Measurements from ENCODE around the gene GCK. TPM values are rescaled to one million over a fixed set of nuclear protein-coding genes. Genes with fewer than 3 reads are reported as not detected.
A peak's percentile ranks its signal among the peaks of the same experiment; 100 is the strongest.

Gene GCK
- polyA plus RNA-seq, 1 of the 3 experiments (the other 2 are of a cell fraction), result 1.6 TPM

DNA sequence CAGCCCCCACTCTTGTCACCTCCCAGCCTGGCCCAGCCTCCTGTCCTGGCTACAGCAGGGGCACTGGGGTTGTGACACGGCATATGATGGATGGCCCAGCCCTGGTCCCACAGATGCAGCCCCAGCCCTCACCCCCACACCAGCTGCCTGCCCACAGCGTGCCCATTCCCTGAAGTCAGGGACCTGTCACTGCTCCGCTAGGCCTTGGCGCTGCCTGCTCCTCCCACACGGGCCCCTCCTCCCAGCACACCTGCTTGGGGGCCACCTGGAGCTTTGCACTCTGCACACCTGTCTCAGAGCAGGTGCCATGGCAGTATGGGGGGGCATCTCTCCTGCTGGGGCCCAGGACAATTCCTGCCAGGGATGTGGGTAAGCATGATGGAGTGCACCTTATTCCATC, 3.5 kb downstream of the GCK start (continued):
- TF ChIP-seq, protein P1, sequence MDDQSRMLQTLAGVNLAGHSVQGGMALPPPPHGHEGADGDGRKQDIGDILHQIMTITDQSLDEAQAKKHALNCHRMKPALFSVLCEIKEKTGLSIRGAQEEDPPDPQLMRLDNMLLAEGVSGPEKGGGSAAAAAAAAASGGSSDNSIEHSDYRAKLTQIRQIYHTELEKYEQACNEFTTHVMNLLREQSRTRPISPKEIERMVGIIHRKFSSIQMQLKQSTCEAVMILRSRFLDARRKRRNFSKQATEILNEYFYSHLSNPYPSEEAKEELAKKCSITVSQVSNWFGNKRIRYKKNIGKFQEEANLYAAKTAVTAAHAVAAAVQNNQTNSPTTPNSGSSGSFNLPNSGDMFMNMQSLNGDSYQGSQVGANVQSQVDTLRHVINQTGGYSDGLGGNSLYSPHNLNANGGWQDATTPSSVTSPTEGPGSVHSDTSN (IDR thresholded peaks at IDR 0.05), result no peak
- no peak for TF ChIP-seq MXI1 (IDR thresholded peaks at IDR 0.05; ENCODE audit: low read depth, low read length)
- TF ChIP-seq SIN3A (IDR thresholded peaks at IDR 0.05; ENCODE audit: borderline replicate concordance, low read depth, low read length), result no peak
- TF ChIP-seq, protein P2, sequence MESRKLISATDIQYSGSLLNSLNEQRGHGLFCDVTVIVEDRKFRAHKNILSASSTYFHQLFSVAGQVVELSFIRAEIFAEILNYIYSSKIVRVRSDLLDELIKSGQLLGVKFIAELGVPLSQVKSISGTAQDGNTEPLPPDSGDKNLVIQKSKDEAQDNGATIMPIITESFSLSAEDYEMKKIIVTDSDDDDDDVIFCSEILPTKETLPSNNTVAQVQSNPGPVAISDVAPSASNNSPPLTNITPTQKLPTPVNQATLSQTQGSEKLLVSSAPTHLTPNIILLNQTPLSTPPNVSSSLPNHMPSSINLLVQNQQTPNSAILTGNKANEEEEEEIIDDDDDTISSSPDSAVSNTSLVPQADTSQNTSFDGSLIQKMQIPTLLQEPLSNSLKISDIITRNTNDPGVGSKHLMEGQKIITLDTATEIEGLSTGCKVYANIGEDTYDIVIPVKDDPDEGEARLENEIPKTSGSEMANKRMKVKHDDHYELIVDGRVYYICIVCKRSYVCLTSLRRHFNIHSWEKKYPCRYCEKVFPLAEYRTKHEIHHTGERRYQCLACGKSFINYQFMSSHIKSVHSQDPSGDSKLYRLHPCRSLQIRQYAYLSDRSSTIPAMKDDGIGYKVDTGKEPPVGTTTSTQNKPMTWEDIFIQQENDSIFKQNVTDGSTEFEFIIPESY (IDR thresholded peaks at IDR 0.05; ENCODE audit: borderline replicate concordance, low read depth), result no peak
- TF ChIP-seq ELF1 (IDR thresholded peaks at IDR 0.05), result no peak

DNA sequence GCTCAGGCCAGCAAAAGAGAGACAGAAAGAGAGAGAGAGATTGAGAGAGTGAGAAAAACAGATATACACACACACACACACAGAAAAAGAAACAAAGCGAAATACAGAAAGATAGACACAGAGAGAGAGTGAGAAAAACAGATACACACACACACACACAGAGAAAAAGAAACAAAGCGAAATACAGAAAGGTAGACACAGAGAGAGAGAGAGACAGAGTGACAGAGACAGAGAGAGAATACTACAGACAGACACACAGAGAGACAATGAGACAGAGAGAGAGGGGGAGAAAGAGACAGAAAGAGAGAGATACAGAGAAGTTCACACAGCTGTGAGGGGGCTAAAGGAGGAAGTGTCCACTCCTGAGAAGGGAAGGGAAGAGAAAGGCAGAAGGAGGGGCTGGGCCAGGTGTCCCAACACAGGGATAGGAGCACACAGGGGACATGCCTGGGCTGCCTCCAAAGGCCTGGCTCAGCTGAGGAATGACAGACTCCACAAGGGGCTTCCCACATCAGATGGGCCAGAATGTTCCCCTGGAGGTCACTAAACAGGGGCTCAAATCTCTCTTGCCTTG, 4.3 kb downstream of the GCK start:
- Histone ChIP-seq H3K9me2 (no peaks in the 10 kb centered on the region), H3K4me2 (peak overlapping the region; percentile 52), H2AFZ (ENCODE audit: low read depth) (peak overlapping the region; percentile 61), H3K36me3 (replicated peaks in 1 of 2; ENCODE audit: control insufficient read depth in 1 of 2, insufficient read depth in 2 of 2, low read length in 1 of 2) (no peaks in the 10 kb centered on the region), H3K79me2 (ENCODE audit: insufficient read depth) (no peaks in the 10 kb centered on the region), H4K20me1 (ENCODE audit: insufficient read depth) (no peaks in the 10 kb centered on the region), H3K4me3 (ENCODE audit: low read depth in 2 of 2, low read length in 1 of 2) (no peak overlapping the region), H3F3A (replicated peaks; ENCODE audit: insufficient read depth) (peaks cover 4% of the 10 kb centered on the region), H3K4me1 (ENCODE audit: control insufficient read depth in 1 of 2, insufficient read depth in 2 of 2, low read depth in 1 of 2, low read length in 1 of 2) (peaks cover 0 to 11% of the 10 kb centered on the region in 2 experiments; a peak in 2 of 4 replicates), H3K27me3 (ENCODE audit: insufficient read depth) (no peaks in the 10 kb centered on the region), H3K27ac (ENCODE audit: low read depth in 2 of 2, low read length in 1 of 2) (peak overlapping the region in 1 of 2 experiments; percentile 62; a peak in 2 of 4 replicates), H3K9me3 (no peaks in the 10 kb centered on the region), H3K9ac (peak overlapping the region; percentile 34; the same call in 1 of the 2 replicates)
- POLR2A ChIA-PET, result no interaction called here
- TF ChIP-seq MEF2A (IDR thresholded peaks at IDR 0.05; ENCODE audit: borderline replicate concordance, low read depth) (no peak), CHD2 (IDR thresholded peaks at IDR 0.05; ENCODE audit: low read length, partially characterized antibody) (no peak), MXI1 (IDR thresholded peaks at IDR 0.05; ENCODE audit: low read depth, low read length) (no peak), FOXM1 (IDR thresholded peaks at IDR 0.05; ENCODE audit: low read depth) (no peak), POLR2AphosphoS5 (IDR thresholded peaks at IDR 0.05; ENCODE audit: low read depth, low read length) (no peak), SMC3 (IDR thresholded peaks at IDR 0.05; ENCODE audit: low read depth, low read length) (no peak), NFIC (IDR thresholded peaks at IDR 0.05; ENCODE audit: borderline replicate concordance) (no peak), RXRA (IDR thresholded peaks at IDR 0.05; ENCODE audit: borderline replicate concordance, low read depth) (no peak), EP300 (IDR thresholded peaks at IDR 0.05; ENCODE audit: borderline replicate concordance in 1 of 2, low read depth in 1 of 2, low read length in 1 of 2) (no peak)
- TF ChIP-seq, protein P1 (IDR thresholded peaks at IDR 0.05), result no peak
- TF ChIP-seq, protein P3, sequence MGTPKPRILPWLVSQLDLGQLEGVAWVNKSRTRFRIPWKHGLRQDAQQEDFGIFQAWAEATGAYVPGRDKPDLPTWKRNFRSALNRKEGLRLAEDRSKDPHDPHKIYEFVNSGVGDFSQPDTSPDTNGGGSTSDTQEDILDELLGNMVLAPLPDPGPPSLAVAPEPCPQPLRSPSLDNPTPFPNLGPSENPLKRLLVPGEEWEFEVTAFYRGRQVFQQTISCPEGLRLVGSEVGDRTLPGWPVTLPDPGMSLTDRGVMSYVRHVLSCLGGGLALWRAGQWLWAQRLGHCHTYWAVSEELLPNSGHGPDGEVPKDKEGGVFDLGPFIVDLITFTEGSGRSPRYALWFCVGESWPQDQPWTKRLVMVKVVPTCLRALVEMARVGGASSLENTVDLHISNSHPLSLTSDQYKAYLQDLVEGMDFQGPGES (IDR thresholded peaks at IDR 0.05; ENCODE audit: low read depth, low read length), result no peak
- TF ChIP-seq, protein P4, sequence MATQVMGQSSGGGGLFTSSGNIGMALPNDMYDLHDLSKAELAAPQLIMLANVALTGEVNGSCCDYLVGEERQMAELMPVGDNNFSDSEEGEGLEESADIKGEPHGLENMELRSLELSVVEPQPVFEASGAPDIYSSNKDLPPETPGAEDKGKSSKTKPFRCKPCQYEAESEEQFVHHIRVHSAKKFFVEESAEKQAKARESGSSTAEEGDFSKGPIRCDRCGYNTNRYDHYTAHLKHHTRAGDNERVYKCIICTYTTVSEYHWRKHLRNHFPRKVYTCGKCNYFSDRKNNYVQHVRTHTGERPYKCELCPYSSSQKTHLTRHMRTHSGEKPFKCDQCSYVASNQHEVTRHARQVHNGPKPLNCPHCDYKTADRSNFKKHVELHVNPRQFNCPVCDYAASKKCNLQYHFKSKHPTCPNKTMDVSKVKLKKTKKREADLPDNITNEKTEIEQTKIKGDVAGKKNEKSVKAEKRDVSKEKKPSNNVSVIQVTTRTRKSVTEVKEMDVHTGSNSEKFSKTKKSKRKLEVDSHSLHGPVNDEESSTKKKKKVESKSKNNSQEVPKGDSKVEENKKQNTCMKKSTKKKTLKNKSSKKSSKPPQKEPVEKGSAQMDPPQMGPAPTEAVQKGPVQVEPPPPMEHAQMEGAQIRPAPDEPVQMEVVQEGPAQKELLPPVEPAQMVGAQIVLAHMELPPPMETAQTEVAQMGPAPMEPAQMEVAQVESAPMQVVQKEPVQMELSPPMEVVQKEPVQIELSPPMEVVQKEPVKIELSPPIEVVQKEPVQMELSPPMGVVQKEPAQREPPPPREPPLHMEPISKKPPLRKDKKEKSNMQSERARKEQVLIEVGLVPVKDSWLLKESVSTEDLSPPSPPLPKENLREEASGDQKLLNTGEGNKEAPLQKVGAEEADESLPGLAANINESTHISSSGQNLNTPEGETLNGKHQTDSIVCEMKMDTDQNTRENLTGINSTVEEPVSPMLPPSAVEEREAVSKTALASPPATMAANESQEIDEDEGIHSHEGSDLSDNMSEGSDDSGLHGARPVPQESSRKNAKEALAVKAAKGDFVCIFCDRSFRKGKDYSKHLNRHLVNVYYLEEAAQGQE (IDR thresholded peaks at IDR 0.05; ENCODE audit: low read depth, low read length), result no peak
- CTCF ChIA-PET, result interaction anchor here (1.8 to 3.7 kb wide), 2 partner anchors 12 to 113 kb away, joined by 6 to 29 read pairs; no protein-coding TSS in a partner anchor
- DNase-seq, result no peak
- 69% methylated on average over 2 of the region's 2 CpGs for WGBS (ENCODE audit: low lambda C conversion rate)

All from SK-N-SH (cell line).